ENCODE measurements around the gene PRKCH. TPM values are rescaled to one million over a fixed set of nuclear protein-coding genes. Genes with fewer than 3 reads are reported as not detected.

PRKCH gene
- 1.5 and 2.0 TPM in 2 replicates for total RNA-seq

GRCh38 chr14:61321385-61322010, at the start of gene PRKCH:
Gene PRKCH (plus strand): TSS chr14:61321579. CDS start chr14:61322102, 523 bp downstream.

GRCh38 chr14:61281186-61281947, 40.0 kb upstream of the PRKCH start, which contains the start of gene TMEM30B:
Gene TMEM30B (minus strand): TSS chr14:61281338. CDS start chr14:61281147, 191 bp downstream.

Other genes starting within 250 kb of the PRKCH start
- under 0.01 and 0.20 TPM in 2 replicates for gene TMEM30B, start 40.2 kb upstream of the PRKCH start, total RNA-seq